ENCODE results near the gene C12orf54. TPM values are rescaled to one million over a fixed set of nuclear protein-coding genes. Genes with fewer than 3 reads are reported as not detected.
"Not testable (repeated sequence)": the region's sequence is repeated elsewhere in the genome, so short reads cannot be mapped to it uniquely, and the experiment has no call there.

C12orf54 gene
- total RNA-seq, result not detected in 2 replicates
- long read RNA-seq, result 0 reads

- no peaks in the 10 kb centered on the region for H3K9me3 Mint-ChIP-seq (ENCODE audit: unreplicated experiment)
- H3K27me3 Mint-ChIP-seq (ENCODE audit: unreplicated experiment), result no peaks in the 10 kb centered on the region
- H3K27ac Mint-ChIP-seq (ENCODE audit: unreplicated experiment), result no peak within 1 kb of the TSS
- no peak within 1 kb of the TSS for H3K4me3 Mint-ChIP-seq (ENCODE audit: unreplicated experiment)
- no peak for DNase-seq (ENCODE audit: extremely low spot score, unreplicated experiment)
- no peaks in the 10 kb centered on the region for H3K4me1 Mint-ChIP-seq (ENCODE audit: unreplicated experiment)
- no peaks in the 10 kb centered on the region for H3K36me3 Mint-ChIP-seq (ENCODE audit: unreplicated experiment)
- no peak for TF ChIP-seq CTCF (IDR thresholded peaks at IDR 0.05)
Observed at GRCh38 chr12:48482198-48482597, at the start of gene C12orf54. Gene C12orf54 (plus strand): TSS chr12:48482498. CDS start chr12:48483297, 799 bp downstream.

GRCh38 chr12:48434016-48434415, 48.3 kb upstream of the C12orf54 start:
- H3K4me1 Mint-ChIP-seq (ENCODE audit: unreplicated experiment); H3K4me3 Mint-ChIP-seq (ENCODE audit: unreplicated experiment); DNase-seq (ENCODE audit: extremely low spot score, unreplicated experiment); H3K27ac Mint-ChIP-seq (ENCODE audit: unreplicated experiment); H3K36me3 Mint-ChIP-seq (ENCODE audit: unreplicated experiment); H3K27me3 Mint-ChIP-seq (ENCODE audit: unreplicated experiment): not testable (repeated sequence)
- peaks cover 10% of the 10 kb centered on the region for H3K9me3 Mint-ChIP-seq (ENCODE audit: unreplicated experiment)

GRCh38 chr12:48441069-48441468, 41.2 kb upstream of the C12orf54 start:
- peaks cover 3% of the 10 kb centered on the region for H3K9me3 Mint-ChIP-seq (ENCODE audit: unreplicated experiment)
- no peak overlapping the region for H3K4me3 Mint-ChIP-seq (ENCODE audit: unreplicated experiment)
- no peaks in the 10 kb centered on the region for H3K36me3 Mint-ChIP-seq (ENCODE audit: unreplicated experiment)
- H3K27me3 Mint-ChIP-seq (ENCODE audit: unreplicated experiment), result peaks cover 8% of the 10 kb centered on the region
- H3K4me1 Mint-ChIP-seq (ENCODE audit: unreplicated experiment), result no peaks in the 10 kb centered on the region
- no peak for DNase-seq (ENCODE audit: extremely low spot score, unreplicated experiment)
- no peak overlapping the region for H3K27ac Mint-ChIP-seq (ENCODE audit: unreplicated experiment)
- TF ChIP-seq CTCF (IDR thresholded peaks at IDR 0.05), result no peak

- Mint-ChIP-seq H3K27ac (ENCODE audit: unreplicated experiment) (no peak overlapping the region), H3K9me3 (ENCODE audit: unreplicated experiment) (no peaks in the 10 kb centered on the region), H3K36me3 (ENCODE audit: unreplicated experiment) (no peaks in the 10 kb centered on the region), H3K27me3 (ENCODE audit: unreplicated experiment) (peaks cover 8% of the 10 kb centered on the region), H3K4me3 (ENCODE audit: unreplicated experiment) (no peak overlapping the region), H3K4me1 (ENCODE audit: unreplicated experiment) (no peaks in the 10 kb centered on the region)
- no peak for TF ChIP-seq CTCF (IDR thresholded peaks at IDR 0.05)
- no peak for DNase-seq (ENCODE audit: extremely low spot score, unreplicated experiment)
Observed at GRCh38 chr12:48442179-48442847, 40.0 kb upstream of the C12orf54 start.

GRCh38 chr12:48445538-48445937, 36.8 kb upstream of the C12orf54 start:
- H3K9me3 Mint-ChIP-seq (ENCODE audit: unreplicated experiment), result peaks cover 6% of the 10 kb centered on the region
- no peak for TF ChIP-seq CTCF (IDR thresholded peaks at IDR 0.05)
- no peak overlapping the region for H3K4me3 Mint-ChIP-seq (ENCODE audit: unreplicated experiment)
- no peaks in the 10 kb centered on the region for H3K36me3 Mint-ChIP-seq (ENCODE audit: unreplicated experiment)
- no peaks in the 10 kb centered on the region for H3K4me1 Mint-ChIP-seq (ENCODE audit: unreplicated experiment)
- DNase-seq (ENCODE audit: extremely low spot score, unreplicated experiment), result no peak
- no peak overlapping the region for H3K27ac Mint-ChIP-seq (ENCODE audit: unreplicated experiment)
- peaks cover 11% of the 10 kb centered on the region for H3K27me3 Mint-ChIP-seq (ENCODE audit: unreplicated experiment)
